ENCODE measurements around the gene VAV3.
A peak's percentile ranks its signal among the peaks of the same experiment; 100 is the strongest.

The VAV3 gene

DNA sequence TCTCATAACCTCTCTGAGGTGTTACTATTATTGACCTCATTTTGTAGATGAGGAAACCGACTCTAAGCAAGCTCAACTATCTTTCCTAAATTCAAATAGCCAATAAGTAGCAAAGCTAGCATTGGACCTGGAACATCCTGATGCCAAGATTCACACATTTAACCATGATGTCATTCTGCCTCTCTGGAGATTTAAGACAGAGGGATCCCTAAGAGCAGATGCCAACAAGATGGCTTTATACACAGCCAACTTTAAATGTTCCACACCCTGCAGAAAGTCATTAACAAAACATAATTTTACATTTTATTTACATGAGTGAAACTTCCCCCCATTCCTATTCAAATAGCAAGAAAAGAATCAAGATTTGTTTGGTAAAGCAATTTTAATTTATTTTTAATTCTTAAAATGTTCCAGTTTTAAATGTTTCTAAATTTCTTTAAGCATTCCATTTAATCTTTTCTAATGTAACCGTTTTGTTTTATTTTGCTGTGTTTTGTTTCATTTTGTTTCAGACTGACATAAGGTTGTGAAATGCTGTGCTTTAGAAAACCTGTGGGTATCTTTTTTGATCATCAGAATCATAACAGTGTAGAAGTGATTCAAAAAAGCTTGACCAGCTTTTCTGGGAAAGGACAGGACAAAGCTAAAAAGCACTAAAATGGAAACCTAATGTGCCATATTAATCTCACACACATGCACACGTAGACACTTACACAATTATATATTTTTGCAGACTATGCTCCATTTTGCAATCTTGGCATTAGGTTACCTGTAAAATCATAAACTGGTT lies 7.6 kb upstream of the VAV3 start:
- no peak for DNase-seq

GRCh38 chr1:107966550-107966949 lies 1.6 kb upstream of the VAV3 start:
- DNase-seq: no peak

- DNase-seq: no peak
Observed at GRCh38 chr1:107964336-107965109, 457 bp downstream of the VAV3 start.

DNA sequence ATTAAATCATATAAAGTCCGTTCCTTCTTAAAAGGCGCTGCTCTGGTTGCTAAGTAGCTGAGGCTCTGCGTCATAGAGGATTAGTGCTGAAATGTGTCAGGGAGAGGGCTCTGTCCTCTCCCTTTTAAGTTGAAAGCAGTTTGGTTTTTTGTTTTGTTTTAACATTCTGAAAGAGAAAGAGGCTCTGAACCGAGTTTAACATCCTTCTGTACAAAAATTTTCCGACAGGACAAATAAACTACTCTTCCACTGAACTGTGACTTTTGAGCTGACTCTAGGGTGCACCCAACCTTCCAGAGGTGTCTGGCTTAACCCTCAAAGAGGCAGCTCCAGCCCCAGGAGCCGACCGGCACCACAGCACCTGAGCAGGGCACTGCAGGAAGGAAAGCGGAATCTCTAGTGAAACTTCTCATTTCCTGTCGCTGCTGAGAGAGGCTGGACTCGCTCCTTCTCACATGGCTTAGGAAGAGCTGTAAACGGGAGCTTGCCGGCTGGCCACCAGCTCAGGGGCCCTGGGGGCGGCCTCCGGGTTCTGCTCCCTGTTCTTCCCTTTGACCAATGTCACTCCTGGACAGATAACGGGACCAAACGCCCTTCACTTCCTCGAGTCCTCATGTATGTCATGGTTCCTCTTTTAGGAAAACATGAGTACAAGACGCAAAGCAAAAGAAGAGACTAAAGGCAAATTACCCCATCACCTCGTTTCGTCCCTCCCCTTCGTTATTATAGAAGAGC lies 1.2 kb downstream of the VAV3 start:
- no peak for DNase-seq

- no peak for DNase-seq
Observed at GRCh38 chr1:107963008-107963407, 2.0 kb downstream of the VAV3 start.

DNA sequence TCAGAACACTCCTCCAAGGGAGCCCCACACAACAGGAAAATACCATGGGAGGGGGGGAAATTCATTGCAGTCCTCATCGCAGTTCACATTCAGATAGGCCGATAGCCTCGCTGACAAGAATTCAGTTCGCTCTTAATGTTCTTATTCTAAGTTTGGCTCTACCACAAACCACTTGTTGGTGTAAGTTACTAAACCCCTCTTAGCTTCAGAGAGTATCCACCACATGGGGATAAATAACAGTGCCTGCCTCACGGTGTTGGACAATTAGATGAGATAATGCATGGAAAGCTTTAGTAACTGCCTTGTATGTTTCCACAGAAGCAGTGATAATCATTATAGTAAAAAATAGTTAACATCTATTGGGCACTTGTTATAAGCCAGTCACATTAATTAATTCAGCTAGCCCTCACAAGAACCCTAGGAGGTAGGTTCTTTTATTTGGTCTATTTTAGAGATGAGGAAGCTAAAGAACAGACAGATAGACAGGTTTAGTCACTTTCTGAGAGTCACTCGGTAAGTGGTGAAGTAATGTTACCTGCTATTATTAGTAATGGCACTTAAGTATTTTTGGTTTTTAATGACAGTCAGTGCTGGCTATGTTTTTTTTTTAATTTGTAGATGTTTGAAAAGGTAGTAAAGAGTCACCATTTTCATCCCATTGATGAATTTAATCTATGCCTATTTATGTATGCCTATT lies 10.1 kb downstream of the VAV3 start:
- no peak for DNase-seq

DNA sequence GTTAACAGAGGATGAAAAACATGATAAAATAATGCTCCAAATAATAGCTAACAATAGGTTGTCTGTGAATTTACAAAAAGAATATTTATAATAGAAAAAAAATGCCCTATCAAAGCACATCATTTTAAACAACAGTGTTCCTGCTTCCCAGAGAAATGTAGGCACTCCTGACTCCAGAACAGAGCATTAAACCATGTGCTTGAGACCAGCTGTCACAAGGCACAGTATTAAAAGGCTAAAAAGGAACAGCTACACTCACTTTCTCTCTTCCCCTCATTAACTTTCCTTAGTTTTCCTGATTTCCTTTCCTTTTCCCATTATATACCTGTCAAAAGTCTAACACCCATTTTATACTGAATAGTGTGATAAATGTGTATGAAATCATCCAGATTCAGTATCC lies 10.9 kb downstream of the VAV3 start:
- DNase-seq: peak; percentile 49

- peak; percentile 93 for DNase-seq
Observed at GRCh38 chr1:107953556-107953955, 11.4 kb downstream of the VAV3 start.

- DNase-seq: no peak
Observed at GRCh38 chr1:107952989-107953388, 12.0 kb downstream of the VAV3 start.

- DNase-seq: no peak
Observed at GRCh38 chr1:107950464-107950863, 14.5 kb downstream of the VAV3 start.

DNA sequence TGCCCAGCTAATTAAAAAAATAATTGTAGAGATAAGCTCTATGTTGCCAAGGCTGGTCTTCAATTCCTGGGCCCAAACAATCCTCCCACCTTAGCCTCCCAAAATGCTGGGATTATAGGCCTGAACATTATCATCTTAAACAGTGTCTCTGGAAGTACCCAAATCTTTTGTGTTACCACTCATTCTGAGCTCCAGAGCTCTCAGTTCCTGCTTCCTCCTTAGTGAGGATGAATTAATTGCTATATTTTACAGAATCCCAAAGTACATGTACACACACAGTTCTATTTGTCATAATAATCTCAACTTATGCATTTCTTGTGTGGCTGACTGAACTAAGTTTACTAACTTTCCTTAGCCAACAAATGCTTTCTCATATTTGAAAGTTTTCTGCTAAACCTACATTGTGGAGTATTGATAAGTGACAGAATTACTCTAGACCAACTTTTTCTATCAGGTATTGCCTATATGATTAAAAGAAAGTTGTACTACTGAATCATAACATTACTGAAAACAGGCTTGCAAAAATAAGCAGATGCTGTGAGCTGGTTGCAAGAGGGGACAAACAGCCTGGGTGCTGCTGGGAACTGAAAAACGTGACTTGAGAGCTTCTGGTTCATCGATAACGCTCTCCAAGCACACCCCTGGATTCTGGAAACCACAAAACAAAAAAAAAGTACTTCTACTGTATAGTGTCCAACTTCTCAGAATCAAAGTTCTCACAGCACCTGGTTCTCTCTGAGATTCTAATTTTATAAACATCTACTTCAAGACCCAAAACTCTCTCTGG lies 15.3 kb downstream of the VAV3 start:
- DNase-seq: no peak

DNA sequence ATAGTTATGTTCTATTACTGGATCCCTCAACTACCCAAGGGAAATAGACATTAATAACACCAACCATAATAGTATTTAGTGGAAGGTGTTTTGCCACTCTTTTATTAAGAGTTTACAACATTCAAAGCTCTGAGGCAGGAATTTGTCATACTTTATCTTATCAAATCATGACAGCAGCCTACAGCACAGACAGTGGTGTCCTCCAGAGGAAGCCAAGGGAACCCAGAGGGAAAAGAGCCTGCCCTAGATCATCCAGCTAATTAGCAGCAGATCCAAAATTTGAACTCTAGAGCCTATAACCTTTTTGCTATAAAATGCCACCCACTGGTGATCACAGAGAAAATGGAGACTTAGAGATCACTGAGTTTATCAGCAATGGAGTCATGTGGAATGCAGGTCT lies 18.2 kb downstream of the VAV3 start:
- no peak for DNase-seq

DNA sequence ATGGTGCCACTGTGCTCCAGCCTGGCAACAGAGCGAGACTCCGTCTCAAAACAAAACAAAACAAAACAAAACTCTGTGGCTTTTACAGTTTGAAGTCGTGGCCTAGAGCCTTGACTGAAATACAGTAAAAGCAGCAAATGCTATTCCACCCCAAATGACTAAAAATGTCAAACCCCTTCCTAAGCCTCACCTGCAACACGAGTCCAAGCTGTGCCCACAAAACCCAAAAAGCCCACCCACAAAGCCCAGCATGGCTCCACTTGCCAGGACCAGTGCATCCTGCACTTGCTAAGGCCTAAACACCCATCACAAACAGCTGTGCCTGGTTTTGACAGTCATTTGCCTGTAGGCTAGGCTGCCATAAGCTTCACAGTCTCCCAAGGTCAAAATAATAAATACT lies 21.3 kb downstream of the VAV3 start:
- DNase-seq: no peak

- no peak for DNase-seq
Observed at GRCh38 chr1:107942814-107943213, 22.2 kb downstream of the VAV3 start.

- DNase-seq: no peak
Observed at GRCh38 chr1:107941531-107941930, 23.4 kb downstream of the VAV3 start.

DNA sequence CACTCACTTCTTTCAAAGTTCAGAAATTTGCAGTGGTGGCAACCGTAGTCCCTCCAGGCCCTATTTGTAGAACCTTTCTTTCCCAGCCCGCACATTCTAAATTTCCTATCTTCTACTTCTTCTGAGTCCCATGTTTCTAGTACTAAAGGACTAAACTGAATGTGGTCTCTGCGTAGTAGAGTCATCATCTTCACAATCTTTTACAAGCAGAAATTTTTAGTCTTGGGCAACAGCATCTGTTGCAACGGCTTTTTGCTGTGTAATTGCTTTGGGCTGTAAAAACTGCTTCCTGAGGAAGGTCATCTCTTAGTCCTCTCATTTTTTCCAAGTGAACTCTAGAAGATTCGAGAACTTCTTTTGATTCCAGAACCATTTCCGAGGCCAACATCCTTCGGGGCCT lies 23.9 kb downstream of the VAV3 start:
- no peak for DNase-seq

DNA sequence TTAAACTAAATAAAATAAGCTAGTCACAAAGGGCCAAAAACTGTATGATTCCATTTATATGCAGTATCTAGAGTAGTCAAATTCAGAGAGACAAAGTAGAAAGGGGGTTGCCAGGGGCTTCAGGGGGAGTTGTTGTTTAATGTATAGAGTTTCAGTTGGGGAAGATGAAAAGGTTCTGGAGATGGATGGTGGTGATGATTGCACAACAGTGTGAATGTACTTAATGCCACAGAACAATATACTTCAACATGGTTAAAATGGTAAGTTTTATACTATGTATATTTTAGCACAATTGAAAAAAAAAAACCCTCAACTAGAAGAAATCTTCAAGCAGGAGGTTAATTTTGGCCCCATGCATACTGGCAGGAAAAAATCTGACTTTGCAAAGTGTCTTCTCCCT lies 24.3 kb downstream of the VAV3 start:
- DNase-seq: no peak

- no peak for DNase-seq
Observed at GRCh38 chr1:107940017-107940577, 24.9 kb downstream of the VAV3 start.

DNA sequence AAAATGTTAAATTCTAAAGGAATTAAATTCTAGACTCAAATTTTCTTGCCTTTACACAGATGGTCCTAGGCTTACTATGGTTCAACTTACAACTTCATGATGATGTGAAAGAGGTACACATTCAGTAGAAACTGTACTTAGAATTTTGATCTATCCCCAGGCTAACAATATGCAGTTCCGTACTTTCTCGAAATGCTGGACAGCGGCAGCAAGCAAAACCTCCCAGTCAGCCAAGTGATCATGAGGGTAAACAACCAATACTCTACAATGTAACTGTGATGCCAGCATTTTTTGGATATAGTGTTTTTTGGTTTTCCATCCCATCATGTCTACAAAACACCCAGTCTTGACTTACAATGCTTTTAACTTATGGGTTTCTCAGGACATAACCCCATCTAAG lies 25.7 kb downstream of the VAV3 start:
- DNase-seq: no peak

- no peak for DNase-seq
Observed at GRCh38 chr1:107936498-107937481, 28.2 kb downstream of the VAV3 start.

All from DMS 273 treated with DMSO at 0.1 percent for 48 hours (cell line).